ENCODE measurements around the gene CDHR1. TPM values are rescaled to one million over a fixed set of nuclear protein-coding genes. Genes with fewer than 3 reads are reported as not detected.

Gene CDHR1
- total and polyA plus RNA-seq, 10 of the 15 experiments (the other 5 are each of a cell fraction or from before 2014, with no cell fraction given), result 0.17 to 3.0 (median 0.34) TPM

- peaks cover 0 to 4% of the 10 kb centered on the region in 2 experiments; a peak in 1 of 4 replicates for H3K27me3 ChIP-seq (replicated peaks in 1 of 2; ENCODE audit: control insufficient read depth in 2 of 2, insufficient read depth in 2 of 2, low read length in 1 of 2)
- ChIA-PET RAD21 (ENCODE audit: unreplicated experiment) (no interaction called here), CTCF (interaction anchor here (2.2 kb wide), 1 partner anchor 27 kb away, joined by 5 read pairs; no protein-coding TSS in a partner anchor), POLR2A (interaction anchor here (0.6 kb wide), 1 partner anchor 10 kb away, joined by 3 read pairs; no protein-coding TSS in a partner anchor), SMC1A (ENCODE audit: uncharacterized antibody, unreplicated experiment) (interaction anchor here (1.0 kb wide), 1 partner anchor 11 kb away, joined by 3 read pairs; no protein-coding TSS in a partner anchor)
- H3K4me3 ChIP-seq, result no peak overlapping the region
- H3K4me2 ChIP-seq (ENCODE audit: control insufficient read depth, insufficient read depth), result no peak overlapping the region
- DNase-seq (ENCODE audit: low read depth, low spot score), result no peak
- no peak for ATAC-seq
- no peak for TF ChIP-seq SKIL (IDR thresholded peaks at IDR 0.05; ENCODE audit: low read depth, poor library complexity, severe bottlenecking)
- TF ChIP-seq SRF (IDR thresholded peaks at IDR 0.05; ENCODE audit: low read depth in 2 of 2, low read length in 2 of 2), result no peak
- TF ChIP-seq SMC3 (IDR thresholded peaks at IDR 0.05; ENCODE audit: borderline replicate concordance, low read length), result no peak
- no peak for TF ChIP-seq LARP7 (IDR thresholded peaks at IDR 0.05)
- TF ChIP-seq ZBTB11 (CRISPR knock-in tag; IDR thresholded peaks at IDR 0.05), result no peak
- no peak for TF ChIP-seq HDAC2 (IDR thresholded peaks at IDR 0.05)
- no peak for TF ChIP-seq SUPT20H (IDR thresholded peaks at IDR 0.05; ENCODE audit: borderline replicate concordance, control insufficient read depth, low read depth, low read length)
- no peak for TF ChIP-seq BACH1 (IDR thresholded peaks at IDR 0.05; ENCODE audit: borderline replicate concordance)
- TF ChIP-seq SP1 (IDR thresholded peaks at IDR 0.05; ENCODE audit: low read depth, low read length), result no peak
- TF ChIP-seq STAT3 (IDR thresholded peaks at IDR 0.05; ENCODE audit: low read depth, low read length), result no peak
- no peak for TF ChIP-seq HCFC1 (IDR thresholded peaks at IDR 0.05; ENCODE audit: low read length)
- no peak for TF ChIP-seq FOXM1 (IDR thresholded peaks at IDR 0.05; ENCODE audit: low read depth, low read length)
- TF ChIP-seq CBFB (IDR thresholded peaks at IDR 0.05; ENCODE audit: low read depth), result no peak
- TF ChIP-seq CEBPZ (IDR thresholded peaks at IDR 0.05; ENCODE audit: low read depth, low read length), result no peak
- TF ChIP-seq POLR2AphosphoS2 (IDR thresholded peaks at IDR 0.05; ENCODE audit: low read depth, low read length), result no peak
- no peak for TF ChIP-seq PAX8 (IDR thresholded peaks at IDR 0.05)
- TF ChIP-seq TCF3 (IDR thresholded peaks at IDR 0.05; ENCODE audit: borderline replicate concordance, insufficient read depth, low read depth, low read length), result no peak
- no peak for TF ChIP-seq ZNF217 (IDR thresholded peaks at IDR 0.05)
- no peaks in the 10 kb centered on the region for H3K4me1 ChIP-seq (ENCODE audit: control insufficient read depth, insufficient read depth, low read length)
- H3K9ac ChIP-seq (ENCODE audit: control insufficient read depth, insufficient read depth, low read length), result no peak overlapping the region
- no TSS peak for BruUV-seq (replicated peaks)
- H3K79me2 ChIP-seq (ENCODE audit: control insufficient read depth, insufficient read depth, low read length), result no peaks in the 10 kb centered on the region
- intact Hi-C loops (cut with micrococcal nuclease; ENCODE audit: unreplicated experiment), result no loop called here
- no peaks in the 10 kb centered on the region for H3K36me3 ChIP-seq (ENCODE audit: control insufficient read depth in 2 of 2, insufficient read depth in 2 of 2, low read length in 1 of 2)
- no peaks in the 10 kb centered on the region for H4K20me1 ChIP-seq (ENCODE audit: control insufficient read depth, insufficient read depth)
- FAIRE-seq, result no peak
- no peaks in the 10 kb centered on the region for H3K9me3 ChIP-seq (replicated peaks; ENCODE audit: control insufficient read depth, insufficient read depth, low read length)
- H2AFZ ChIP-seq (ENCODE audit: control insufficient read depth, low read depth, low read length), result no peak overlapping the region
- 49% methylated on average over 3 of the region's 3 CpGs for WGBS (ENCODE audit: insufficient coverage, insufficient replicate concordance, low lambda C conversion rate, missing lambda C conversion rate)
- in situ Hi-C loops (cut with MboI), result no loop called here
- no peak overlapping the region for H3K27ac ChIP-seq (ENCODE audit: control insufficient read depth, insufficient read depth)
Measured at GRCh38 chr10:84238909-84239308, 44.6 kb downstream of the CDHR1 start.
